GM18511 (cell line): ENCODE results near the gene ITPK1.

ENCODE experiments used
- ATAC-seq: cut with Tn5 transposase; IDR thresholded peaks from one replicate; pipeline ENCODE4 v1.9.1; 2021; ENCODE audit warnings: mild to moderate bottlenecking, moderate library complexity; ENCODE audit not compliant: unreplicated experiment

The ITPK1 gene

GRCh38 chr14:93085911-93086310 lies 29.8 kb downstream of the ITPK1 start:
- ATAC-seq, result peak; percentile 5

- no peak for ATAC-seq
These were observed 30.6 kb downstream of the ITPK1 start for GRCh38 chr14:93084866-93085857.

- no peak for ATAC-seq
These were observed 31.3 kb downstream of the ITPK1 start for GRCh38 chr14:93084402-93084801.

- no peak for ATAC-seq
These were observed 31.8 kb downstream of the ITPK1 start for GRCh38 chr14:93083917-93084316.

- no peak for ATAC-seq
These were observed 33.1 kb downstream of the ITPK1 start for GRCh38 chr14:93082576-93083001.

- ATAC-seq, result peak; percentile 48
These were observed 33.7 kb downstream of the ITPK1 start for GRCh38 chr14:93081876-93082570.

GRCh38 chr14:93079865-93080403 lies 35.8 kb downstream of the ITPK1 start:
- no peak for ATAC-seq

- no peak for ATAC-seq
These were observed 36.4 kb downstream of the ITPK1 start for GRCh38 chr14:93079321-93079720.

GRCh38 chr14:93078870-93079269 lies 36.9 kb downstream of the ITPK1 start:
- ATAC-seq, result no peak

- ATAC-seq, result no peak
These were observed 39.0 kb downstream of the ITPK1 start for GRCh38 chr14:93076755-93077154.

- ATAC-seq, result no peak
These were observed 39.8 kb downstream of the ITPK1 start for GRCh38 chr14:93075891-93076290.

- ATAC-seq, result no peak
These were observed 41.6 kb downstream of the ITPK1 start for GRCh38 chr14:93073910-93074769.

GRCh38 chr14:93073358-93073707 lies 42.4 kb downstream of the ITPK1 start:
- ATAC-seq, result no peak

GRCh38 chr14:93072659-93073357 lies 42.9 kb downstream of the ITPK1 start:
- no peak for ATAC-seq

GRCh38 chr14:93068711-93069110 lies 47.0 kb downstream of the ITPK1 start:
- no peak for ATAC-seq

GRCh38 chr14:93067088-93067487 lies 48.6 kb downstream of the ITPK1 start:
- ATAC-seq, result no peak

GRCh38 chr14:93065272-93065730 lies 50.4 kb downstream of the ITPK1 start:
- ATAC-seq, result no peak

GRCh38 chr14:93064411-93065271 lies 51.1 kb downstream of the ITPK1 start:
- no peak for ATAC-seq

- no peak for ATAC-seq
These were observed 52.3 kb downstream of the ITPK1 start for GRCh38 chr14:93063393-93063792.
